Endothelial cell of umbilical vein (primary cell): ENCODE measurements around the gene ST8SIA1. TPM values are rescaled to one million over a fixed set of nuclear protein-coding genes. Genes with fewer than 3 reads are reported as not detected.

Source experiments
- BruUV-seq: library from RNA; stranded (reverse); fragments of 400-500 nt; replicated peaks from 2 replicates; lab custom pipeline; 2021; lab: Mats Ljungman, UMichigan
- CTCF ChIA-PET: fragments of 300-600, 350-600 bp; sonication (Branson Sonifier 250); formaldehyde crosslinking; loops from one replicate; lab custom pipeline; 2021; ENCODE audit warnings: antibody characterized with exemption, inconsistent platforms; lab: Charles Lee
- POLR2A ChIA-PET: fragments of 300-600, 350-600 bp; sonication (Branson Sonifier 250); formaldehyde crosslinking; loops from one replicate; lab custom pipeline; 2021; ENCODE audit warnings: antibody characterized with exemption, inconsistent platforms; lab: Charles Lee
- DNase-seq: peaks from one replicate; pipeline ENCODE4 v3.0.0-alpha.2; 2011; ENCODE audit warnings: low read depth, low spot score
- FAIRE-seq: peaks from 2 replicates; lab custom pipeline; 2011; peaks lifted over from hg19 to GRCh38; lab: Jason Lieb, UNC
- H2AFZ ChIP-seq: 2 replicates; pipeline ENCODE4 v1.6.0; 2012; ENCODE audit warnings: low read depth, low read length, control low read depth, inconsistent platforms
- H3K27ac ChIP-seq: 2 replicates; pipeline ENCODE4 v1.5.1; 2011; ENCODE audit warnings: low read depth, mild to moderate bottlenecking, control low read depth, low read length, moderate library complexity; ENCODE audit not compliant: insufficient read depth
- H3K27me3 ChIP-seq, 2 experiments: 2 replicates each; pipeline versions ENCODE4 v1.6.0 to v1.6.1; 2011; ENCODE audit warnings: low read length in 2 of 2, mixed read lengths in 1 of 2; ENCODE audit not compliant: control insufficient read depth in 2 of 2, insufficient read depth in 2 of 2
- H3K36me3 ChIP-seq, 2 experiments: 2 replicates in 1 of 2; 3 replicates in 1 of 2; pipeline ENCODE4 v1.5.1; 2011; ENCODE audit warnings: low read length in 2 of 2, mild to moderate bottlenecking in 1 of 2, moderate library complexity in 1 of 2; ENCODE audit not compliant: control insufficient read depth in 2 of 2, insufficient read depth in 2 of 2; ENCODE audit errors: extremely low read depth in 1 of 2
- H3K4me1 ChIP-seq: 3 replicates; pipeline ENCODE4 v1.5.1; 2011; ENCODE audit warnings: mild to moderate bottlenecking, low read length; ENCODE audit not compliant: control insufficient read depth, insufficient read depth; ENCODE audit errors: extremely low read depth
- H3K4me2 ChIP-seq: 2 replicates; pipeline ENCODE4 v1.6.1; 2011; ENCODE audit warnings: low read length, control low read depth, mixed read lengths; ENCODE audit not compliant: insufficient read depth
- H3K4me3 ChIP-seq, 3 experiments: fragments of 200-600 bp in 1 of 3; sonication (generic), shearing (Covaris generic) in 1 of 3; replicated peaks in 1 of 3; 2 replicates each; pipeline ENCODE4 v1.5.1; 2011 to 2016; ENCODE audit warnings: control low read depth in 3 of 3, low read length in 3 of 3, mild to moderate bottlenecking in 2 of 3, inconsistent platforms in 1 of 3, low read depth in 1 of 3, moderate library complexity in 1 of 3; ENCODE audit not compliant: insufficient read depth in 1 of 3
- H3K79me2 ChIP-seq: 2 replicates; pipeline ENCODE4 v1.6.0; 2012; ENCODE audit warnings: low read length, inconsistent platforms; ENCODE audit not compliant: control insufficient read depth, insufficient read depth
- H3K9ac ChIP-seq: replicated peaks from 2 replicates; pipeline ENCODE3; 2011; ENCODE audit warnings: low read length, control low read depth; ENCODE audit not compliant: insufficient read depth; ENCODE audit errors: extremely low read depth
- H3K9me1 ChIP-seq: replicated peaks from 3 replicates; pipeline ENCODE4 v1.6.0; 2011; ENCODE audit warnings: mild to moderate bottlenecking, low read length; ENCODE audit not compliant: control insufficient read depth, insufficient read depth; ENCODE audit errors: extremely low read depth
- H3K9me3 ChIP-seq: replicated peaks from 2 replicates; pipeline ENCODE4 v1.5.1; 2012; ENCODE audit warnings: low read length, inconsistent platforms; ENCODE audit not compliant: control insufficient read depth, insufficient read depth
- H4K20me1 ChIP-seq: replicated peaks from 2 replicates; pipeline ENCODE3; 2011; ENCODE audit warnings: mild to moderate bottlenecking, low read length; ENCODE audit not compliant: control insufficient read depth, insufficient read depth; ENCODE audit errors: extremely low read depth
- CTCF ChIP-seq, 2 donors: IDR thresholded peaks; 1 replicate in 1 of 2; 2 replicates in 1 of 2; pipeline ENCODE4 v1.5.1; 2011; ENCODE audit warnings: low read length in 2 of 2, mild to moderate bottlenecking in 2 of 2, moderate library complexity in 2 of 2, control low read depth in 1 of 2, inconsistent platforms in 1 of 2, low read depth in 1 of 2; ENCODE audit not compliant: insufficient read depth in 1 of 2; ENCODE audit errors: extremely low read depth in 1 of 2
- EZH2 ChIP-seq: IDR thresholded peaks from 2 replicates; pipeline ENCODE4 v1.6.1; 2012; ENCODE audit warnings: borderline replicate concordance, low read depth, mild to moderate bottlenecking, moderate library complexity, low read length, inconsistent platforms; ENCODE audit not compliant: severe bottlenecking
- FOS ChIP-seq: IDR thresholded peaks from 2 replicates; pipeline ENCODE4 v1.6.1; 2011; ENCODE audit warnings: mild to moderate bottlenecking, low read length, moderate library complexity, borderline replicate concordance; ENCODE audit not compliant: insufficient read depth
- GATA2 ChIP-seq: IDR thresholded peaks from 2 replicates; pipeline ENCODE4 v1.7.0; 2011; ENCODE audit warnings: low read depth, mild to moderate bottlenecking, moderate library complexity, mixed read lengths, low read length; ENCODE audit not compliant: insufficient read length, insufficient read depth
- JUN ChIP-seq: IDR thresholded peaks from 2 replicates; pipeline ENCODE4 v1.6.1; 2011; ENCODE audit warnings: borderline replicate concordance, low read depth; ENCODE audit not compliant: insufficient read length, insufficient read depth
- MYC ChIP-seq: IDR thresholded peaks from one replicate; pipeline ENCODE4 v1.6.1; 2011; ENCODE audit warnings: mild to moderate bottlenecking, low read depth, low read length
- POLR2A ChIP-seq: IDR thresholded peaks from 2 replicates; pipeline ENCODE4 v1.6.1; 2012; ENCODE audit warnings: low read depth, mild to moderate bottlenecking, control low read depth, low read length
- POLR2AphosphoS5 ChIP-seq: IDR thresholded peaks from 2 replicates; pipeline ENCODE4 v1.6.1; 2012; ENCODE audit warnings: low read depth, mild to moderate bottlenecking, control low read depth, low read length, moderate library complexity; ENCODE audit not compliant: insufficient read depth
- dilution Hi-C: fragments of 300-500 bp; cut with MboI; formaldehyde crosslinking; loops from one replicate; pipeline ENCODE4 v1.15.0; 2019; ENCODE audit warnings: low sequenced_read_pairs; ENCODE audit not compliant: extremely low pct_ligation_motif_present
- intact Hi-C: fragments of 100-400 bp; cut with micrococcal nuclease; formaldehyde crosslinking; loops from one replicate; pipeline ENCODE4 v1.10.0; 2022
- polyA plus RNA-seq, 4 experiments: library from polyadenylated mRNA; depleted of rRNA in 3 of 4; stranded (reverse) in 3 of 4; unstranded in 1 of 4; fragments of >200 nt; gene quantifications; 2 replicates each; pipeline versions ENCODE4 v1.2.1 to v1.2.3, GENCODE V29; 2011 to 2012; ENCODE audit warnings: missing spikeins in 1 of 4
- total RNA-seq: library from RNA; stranded (reverse); gene quantifications from 2 replicates; pipeline ENCODE4 v1.2.3, GENCODE V29; 2021
- TF ChIP-seq, protein P1 (sequence below): IDR thresholded peaks from 2 replicates; pipeline ENCODE4 v1.6.1; 2011; ENCODE audit not compliant: insufficient read depth, insufficient read length

The ST8SIA1 gene
- total and polyA plus RNA-seq, 2 donors (not counting 3 experiments of a cell fraction or from before 2014, with no cell fraction given), result not detected

GRCh38 chr12:22256605-22257004, 77.9 kb downstream of the ST8SIA1 start:
- Histone ChIP-seq H3K9ac (no peak overlapping the region), H2AFZ (no peak overlapping the region), H3K9me1 (no peaks in the 10 kb centered on the region), H3K36me3 (no peaks in the 10 kb centered on the region), H3K27me3 (peaks cover 10 to 16% of the 10 kb centered on the region in 2 experiments), H3K79me2 (no peaks in the 10 kb centered on the region), H4K20me1 (no peaks in the 10 kb centered on the region), H3K4me1 (no peaks in the 10 kb centered on the region), H3K4me3 (no peak overlapping the region), H3K4me2 (no peak overlapping the region), H3K27ac (no peak overlapping the region), H3K9me3 (no peaks in the 10 kb centered on the region)
- no peak for DNase-seq
- ChIA-PET CTCF (interaction anchor here (1.5 kb wide), 1 partner anchor 16 kb away, joined by 3 read pairs; no protein-coding TSS in a partner anchor), POLR2A (no interaction called here)
- dilution Hi-C loops (no loop called here), intact Hi-C loops (no loop called here)
- no peak for FAIRE-seq
- no TSS peak for BruUV-seq
- TF ChIP-seq, protein P1, sequence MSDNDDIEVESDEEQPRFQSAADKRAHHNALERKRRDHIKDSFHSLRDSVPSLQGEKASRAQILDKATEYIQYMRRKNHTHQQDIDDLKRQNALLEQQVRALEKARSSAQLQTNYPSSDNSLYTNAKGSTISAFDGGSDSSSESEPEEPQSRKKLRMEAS, result no peak
- TF ChIP-seq MYC (no peak), POLR2AphosphoS5 (no peak)

- Histone ChIP-seq H3K27me3 (peaks cover 10 to 18% of the 10 kb centered on the region in 2 experiments), H3K4me3 (no peak overlapping the region), H3K9ac (no peak overlapping the region), H3K27ac (no peak overlapping the region), H4K20me1 (no peaks in the 10 kb centered on the region), H3K9me3 (no peaks in the 10 kb centered on the region), H3K36me3 (no peaks in the 10 kb centered on the region), H2AFZ (no peak overlapping the region), H3K9me1 (no peaks in the 10 kb centered on the region), H3K4me2 (no peak overlapping the region), H3K79me2 (no peaks in the 10 kb centered on the region), H3K4me1 (no peaks in the 10 kb centered on the region)
- CTCF ChIA-PET, result interaction anchor here (1.5 kb wide), 1 partner anchor 16 kb away, joined by 3 read pairs; no protein-coding TSS in a partner anchor
- BruUV-seq, result no TSS peak
- TF ChIP-seq CTCF (IDR thresholded peaks at IDR 0.05; ENCODE audit: extremely low read depth in 1 of 2, insufficient read depth in 1 of 2, low read depth in 1 of 2, low read length in 2 of 2) (no peak), EZH2 (no peak), POLR2A (no peak), FOS (no peak), GATA2 (no peak), POLR2AphosphoS5 (no peak), JUN (no peak), MYC (no peak)
- TF ChIP-seq, protein P1, result no peak
- POLR2A ChIA-PET, result no interaction called here
- no peak for FAIRE-seq
- intact Hi-C loops (no loop called here), dilution Hi-C loops (no loop called here)
- no peak for DNase-seq
These were observed 78.5 kb downstream of the ST8SIA1 start for GRCh38 chr12:22256041-22256441.
